GM12891 (cell line): ENCODE measurements around the gene ZFAND3.

Experiments
- DNase-seq: peaks from one replicate; pipeline ENCODE4 v3.0.0; 2011; ENCODE audit warnings: low spot score; ENCODE audit not compliant: insufficient read length
- FAIRE-seq: peaks from 2 replicates; lab custom pipeline; 2011; peaks lifted over from hg19 to GRCh38; lab: Jason Lieb, UNC
- PAX5 ChIP-seq: IDR thresholded peaks from 2 replicates; pipeline ENCODE4 v1.6.1; 2011; ENCODE audit warnings: low read length, moderate library complexity, mild to moderate bottlenecking; ENCODE audit not compliant: insufficient read depth, severe bottlenecking
- POLR2A ChIP-seq: IDR thresholded peaks from 2 replicates; pipeline ENCODE4 v1.6.1; 2011; ENCODE audit warnings: low read depth, low read length, control low read depth
- POLR2AphosphoS5 ChIP-seq: IDR thresholded peaks from 2 replicates; pipeline ENCODE4 v1.6.1; 2011; ENCODE audit warnings: low read depth, low read length, control low read depth
- POU2F2 ChIP-seq: IDR thresholded peaks from 2 replicates; pipeline ENCODE4 v1.6.1; 2011; ENCODE audit warnings: low read depth, mild to moderate bottlenecking, control low read depth, low read length, moderate library complexity
- SPI1 ChIP-seq: IDR thresholded peaks from 2 replicates; pipeline ENCODE4 v1.6.1; 2011; ENCODE audit warnings: low read depth, low read length, control low read depth
- TAF1 ChIP-seq: IDR thresholded peaks from 2 replicates; pipeline ENCODE4 v1.6.1; 2011; ENCODE audit warnings: low read depth, low read length, control low read depth

The ZFAND3 gene

DNA sequence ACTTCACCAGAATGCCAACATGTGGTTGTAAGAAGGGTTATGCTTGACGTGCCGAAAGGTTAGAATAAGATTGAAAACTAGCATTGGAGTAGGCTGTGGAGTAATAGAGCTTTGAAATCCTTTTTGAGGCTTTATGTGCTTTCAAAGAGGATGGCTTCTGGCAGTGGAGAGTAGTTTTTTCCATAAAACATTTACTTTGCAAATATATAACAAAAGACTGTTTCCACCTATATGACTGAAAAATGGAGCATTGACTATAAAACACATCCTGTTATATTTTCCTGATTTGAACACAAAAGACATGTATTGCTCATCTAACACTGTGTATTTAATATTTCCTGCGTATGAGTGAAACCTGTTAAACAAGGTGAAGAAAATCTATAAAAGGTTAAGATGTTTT, 38.8 kb downstream of the ZFAND3 start:
- no peak for DNase-seq
- TF ChIP-seq POLR2AphosphoS5 = no peak
- no peak for TF ChIP-seq SPI1
- TF ChIP-seq PAX5 = no peak
- TF ChIP-seq POU2F2 = no peak
- TF ChIP-seq TAF1 = no peak
- TF ChIP-seq POLR2A = no peak
- FAIRE-seq = no peak

DNA sequence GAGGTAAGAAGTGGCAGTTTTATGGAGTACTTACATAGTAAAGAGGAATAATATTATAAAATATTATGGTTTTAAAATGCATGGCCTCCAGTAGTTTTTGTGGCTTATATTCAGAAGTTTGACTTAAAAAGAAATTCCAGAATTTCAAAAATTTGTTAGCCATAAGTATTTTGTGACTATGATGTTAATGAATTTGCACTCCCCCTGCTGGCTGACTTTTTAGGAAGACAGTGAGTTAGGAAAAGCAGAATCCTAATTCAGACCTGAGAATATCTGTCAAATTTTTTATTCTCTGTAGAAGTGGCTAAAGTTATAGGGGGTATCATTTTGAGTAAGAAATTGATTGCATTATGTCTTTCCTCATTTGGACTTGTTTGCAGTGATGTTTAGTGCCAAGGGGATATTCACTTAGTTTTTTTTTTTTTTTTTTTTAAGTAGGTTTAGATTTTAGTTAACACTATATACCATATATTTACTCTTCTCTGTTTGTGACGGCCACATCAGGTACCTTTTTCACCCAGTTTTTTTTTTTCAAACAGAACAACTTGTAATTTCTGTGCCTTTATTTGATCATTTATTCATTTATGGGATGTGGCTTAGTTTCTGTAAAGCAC, 40.8 kb downstream of the ZFAND3 start:
- FAIRE-seq = no peak
- no peak for DNase-seq
- TF ChIP-seq SPI1 (no peak), POU2F2 (no peak), POLR2A (no peak), POLR2AphosphoS5 (no peak), TAF1 (no peak), PAX5 (no peak)

DNA sequence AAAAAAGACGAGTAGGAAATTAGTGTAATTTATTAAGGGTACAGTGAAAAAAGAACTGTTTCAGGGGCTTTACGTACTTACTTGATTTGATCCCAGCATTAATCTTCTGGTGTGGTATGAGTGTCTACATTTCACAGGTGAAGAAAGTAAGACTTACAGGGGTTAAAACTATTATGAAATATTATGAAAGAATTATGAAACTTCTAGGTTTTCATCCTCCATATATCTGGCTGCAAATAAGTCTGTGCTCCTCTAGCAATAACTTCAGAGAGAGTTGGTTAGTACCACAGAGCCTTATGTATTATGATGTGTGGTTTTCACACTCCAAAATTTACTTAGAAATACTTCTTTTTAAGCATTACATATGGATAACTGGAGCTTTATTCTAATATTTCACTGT, 41.9 kb downstream of the ZFAND3 start:
- FAIRE-seq = no peak
- TF ChIP-seq POLR2AphosphoS5 (no peak), PAX5 (no peak)
- no peak for DNase-seq

DNA sequence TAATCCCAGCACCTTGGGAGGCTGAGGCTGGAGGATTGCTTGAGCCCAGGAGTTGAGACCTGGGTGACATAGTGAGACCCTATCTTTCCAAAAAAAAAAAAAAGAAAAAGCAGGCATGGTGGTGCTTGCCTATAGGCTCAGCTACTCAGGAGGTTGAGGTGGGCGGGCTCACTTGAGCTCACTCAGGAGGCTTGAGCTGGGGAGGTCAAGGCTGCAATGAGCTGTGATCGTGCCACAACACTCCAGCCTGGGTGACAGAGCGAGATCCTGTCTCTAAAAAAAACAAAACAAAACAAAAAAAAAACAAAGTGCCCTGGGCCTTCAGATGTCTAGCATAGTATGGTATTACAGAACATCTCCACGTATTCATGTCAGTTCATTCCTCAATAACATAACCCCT, 42.9 kb downstream of the ZFAND3 start:
- no peak for FAIRE-seq
- TF ChIP-seq POLR2A = no peak
- TF ChIP-seq POU2F2 = no peak
- TF ChIP-seq SPI1 = no peak
- no peak for TF ChIP-seq TAF1
- no peak for TF ChIP-seq POLR2AphosphoS5
- no peak for TF ChIP-seq PAX5
- DNase-seq = no peak

DNA sequence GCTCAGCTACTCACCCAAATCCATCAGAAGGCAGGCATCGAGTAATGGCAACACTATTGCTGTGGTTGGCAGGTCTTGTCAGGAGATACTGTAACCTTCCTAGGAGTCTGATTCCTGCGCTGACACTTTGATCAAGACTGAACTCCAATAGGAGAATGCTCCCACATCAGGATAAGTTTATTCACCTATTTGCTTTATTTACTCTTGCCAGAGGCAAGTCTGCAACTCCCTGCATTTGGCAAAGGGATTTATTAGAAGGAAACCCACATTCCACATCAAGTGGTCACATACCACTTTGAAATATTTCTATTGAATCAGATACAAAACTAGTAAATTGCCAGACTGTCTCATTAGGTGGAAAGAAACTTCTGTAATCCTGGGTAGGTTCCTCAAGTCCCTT, 43.5 kb downstream of the ZFAND3 start:
- no peak for FAIRE-seq
- TF ChIP-seq PAX5 (no peak), POU2F2 (no peak), POLR2A (no peak), POLR2AphosphoS5 (no peak), TAF1 (no peak), SPI1 (no peak)
- no peak for DNase-seq

DNA sequence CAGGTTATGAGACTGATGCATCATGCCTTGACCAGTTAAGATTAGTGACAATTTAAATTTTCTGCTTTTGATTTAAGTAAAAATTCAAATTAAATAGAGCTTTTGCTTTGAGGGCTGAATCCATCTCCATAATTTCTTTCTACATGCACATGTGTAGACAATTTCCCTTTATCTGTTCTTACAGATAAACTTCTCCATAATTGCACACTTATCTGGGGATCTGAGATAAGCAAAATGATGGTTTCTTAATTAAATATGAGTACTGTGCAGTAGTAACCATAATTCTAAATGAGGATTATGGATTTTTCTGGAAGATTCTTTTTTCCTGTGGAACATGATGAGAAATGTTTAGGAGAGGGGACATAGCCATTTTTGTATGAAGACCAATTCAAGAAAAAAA, 44.7 kb downstream of the ZFAND3 start:
- FAIRE-seq = no peak
- TF ChIP-seq TAF1 = no peak
- TF ChIP-seq POU2F2 = no peak
- no peak for TF ChIP-seq POLR2AphosphoS5
- TF ChIP-seq SPI1 = no peak
- TF ChIP-seq POLR2A = no peak
- TF ChIP-seq PAX5 = no peak
- DNase-seq = no peak

DNA sequence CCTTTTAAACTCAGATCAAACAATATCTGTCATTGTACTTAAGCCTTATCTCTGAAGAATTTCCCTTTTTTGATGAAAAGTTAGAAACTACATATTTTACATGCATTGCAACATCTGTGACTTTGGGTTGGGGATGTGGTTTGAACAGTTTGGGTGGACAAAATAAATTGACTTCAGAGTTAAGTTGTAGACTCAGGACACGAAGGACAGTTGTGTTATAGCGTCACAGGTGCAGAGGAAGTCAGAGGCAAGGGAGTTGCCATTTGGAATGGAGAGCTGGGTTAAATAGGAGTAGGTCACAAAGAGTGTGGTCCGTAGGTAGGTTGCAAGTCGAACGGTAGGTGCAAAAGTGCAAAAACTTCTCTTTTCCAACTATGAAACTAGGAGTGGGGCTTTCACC, 46.0 kb downstream of the ZFAND3 start:
- FAIRE-seq = no peak
- no peak for DNase-seq
- TF ChIP-seq POLR2AphosphoS5 (no peak), SPI1 (0 out of 2 replicates have a peak, but pooled peaks have one; percentile 6)

DNA sequence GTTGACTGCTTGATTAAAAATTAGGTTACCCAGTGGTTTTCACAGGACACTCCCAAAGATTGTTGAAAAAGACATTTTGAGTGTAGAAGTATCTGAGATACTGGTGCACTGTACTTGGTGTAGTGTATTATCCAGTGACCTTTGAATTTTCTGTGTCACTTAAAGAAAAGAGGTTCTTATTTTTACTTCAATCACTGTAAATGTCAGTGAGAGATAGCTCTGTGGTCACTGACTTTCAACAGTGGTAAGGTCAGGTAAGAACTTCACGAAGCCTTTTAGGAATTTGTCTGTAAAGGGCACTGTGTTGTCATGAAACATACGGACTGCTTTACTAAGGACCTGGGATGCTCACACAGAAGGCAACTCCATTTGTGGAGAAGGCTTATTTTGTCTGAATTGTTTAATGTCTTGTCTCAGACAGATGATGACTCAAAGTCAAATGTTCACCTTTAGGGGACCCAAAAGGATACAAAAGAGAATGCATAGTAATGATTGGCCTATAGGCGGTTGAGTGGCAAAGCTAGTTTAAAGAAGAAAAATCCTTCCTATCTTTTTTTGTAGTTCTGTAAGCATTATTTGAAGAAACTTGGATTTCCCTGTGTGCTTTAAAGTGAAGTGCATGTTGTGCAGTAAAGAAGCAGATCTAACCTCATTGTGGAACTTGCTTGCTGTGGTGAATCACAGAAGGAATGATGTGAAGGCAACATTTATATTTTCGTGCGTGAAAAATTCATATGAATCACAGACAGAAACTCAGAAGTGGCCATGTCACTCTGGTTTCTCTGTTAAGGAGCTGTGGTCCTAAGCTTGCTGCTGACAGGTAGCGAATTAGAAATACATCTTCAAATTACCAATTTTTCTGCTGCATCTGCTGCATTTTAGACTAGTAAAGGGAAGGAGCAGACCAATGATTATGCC, 47.3 kb downstream of the ZFAND3 start:
- FAIRE-seq = no peak
- DNase-seq = no peak

DNA sequence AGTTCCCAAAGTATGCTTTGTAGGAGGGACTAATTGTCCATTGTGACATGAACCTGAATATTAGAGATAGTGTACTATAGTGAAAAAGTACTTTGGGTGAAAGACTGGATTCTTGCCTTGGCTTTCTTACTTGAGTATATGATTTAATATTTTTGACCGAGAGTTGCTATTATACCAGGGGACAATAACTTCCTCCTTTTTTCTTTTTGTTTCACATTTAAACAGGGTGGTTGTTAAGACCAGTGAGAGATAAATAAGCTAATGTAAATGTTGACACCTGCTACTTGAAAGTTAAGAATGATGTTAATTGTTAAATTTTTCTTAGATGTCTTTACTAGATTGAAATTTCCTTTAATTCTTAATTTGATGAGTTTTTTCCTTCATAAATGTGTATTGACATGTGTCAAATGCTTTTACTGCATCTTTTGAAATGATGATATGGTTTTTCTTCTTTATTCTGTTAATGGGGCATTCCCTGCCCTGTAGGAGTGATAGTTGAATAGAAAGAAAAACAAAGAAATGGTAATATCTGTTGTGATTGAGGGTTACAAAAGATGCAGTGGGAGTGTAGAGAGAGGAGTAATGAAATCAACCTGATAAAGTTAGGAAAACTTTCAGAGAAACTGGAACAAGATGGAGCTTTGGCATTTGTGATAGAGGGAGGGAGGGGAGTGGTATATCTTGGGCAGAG, 48.4 kb downstream of the ZFAND3 start:
- no peak for FAIRE-seq
- no peak for DNase-seq
- TF ChIP-seq PAX5 (no peak), POLR2AphosphoS5 (no peak), POU2F2 (no peak), POLR2A (no peak), SPI1 (no peak), TAF1 (no peak)

More for the DNA sequence above, 47.3 kb downstream of the ZFAND3 start:
- TF ChIP-seq PAX5 (no peak), TAF1 (no peak), POLR2A (no peak), POU2F2 (no peak), POLR2AphosphoS5 (no peak), SPI1 (no peak)
